Lower leg skin (tissue), 3 donors: ENCODE data around the gene ZDHHC7.

ENCODE experiments used
- POLR2A ChIP-seq, 2 donors: fragments of 450-650 bp; IDR thresholded peaks; one replicate each; pipeline ENCODE4 v1.6.1; 2016 to 2017; ENCODE audit warnings: antibody characterized with exemption in 2 of 2, mild to moderate bottlenecking in 1 of 2, moderate library complexity in 1 of 2
- TF ChIP-seq, protein P1 (sequence below), 3 donors: fragments of 450-650 bp; IDR thresholded peaks; one replicate each; pipeline ENCODE4 v1.5.1; 2016; ENCODE audit warnings: antibody characterized with exemption in 3 of 3, mild to moderate bottlenecking in 3 of 3, moderate library complexity in 2 of 3

DNA sequence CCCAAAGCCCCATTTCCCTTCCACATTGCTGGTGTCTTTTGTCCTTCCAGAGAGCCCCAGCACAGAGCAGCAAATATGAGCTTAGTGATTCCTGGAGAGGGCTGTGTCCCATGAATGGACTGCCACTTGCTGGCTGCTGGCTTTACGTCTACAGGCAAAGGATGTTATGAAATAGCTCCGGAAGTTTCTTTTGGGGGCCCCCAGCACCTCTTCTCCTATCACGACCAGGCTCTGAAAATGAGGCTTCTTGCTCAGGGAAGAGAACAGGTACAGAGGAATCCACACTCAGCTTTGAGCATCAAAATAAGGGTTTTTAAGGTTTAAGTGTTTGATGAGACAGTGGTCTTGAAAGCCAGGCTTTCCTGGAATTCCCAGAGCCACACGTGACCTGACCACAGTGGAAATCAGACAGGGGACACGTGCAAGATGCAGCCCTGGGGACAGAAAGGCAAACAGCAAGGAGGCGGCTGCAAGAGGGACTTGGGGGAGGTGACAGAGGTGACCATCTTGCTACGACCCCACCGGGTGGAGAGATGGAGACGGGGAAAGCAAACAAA lies 58.1 kb downstream of the ZDHHC7 start:
- TF ChIP-seq, protein P1, sequence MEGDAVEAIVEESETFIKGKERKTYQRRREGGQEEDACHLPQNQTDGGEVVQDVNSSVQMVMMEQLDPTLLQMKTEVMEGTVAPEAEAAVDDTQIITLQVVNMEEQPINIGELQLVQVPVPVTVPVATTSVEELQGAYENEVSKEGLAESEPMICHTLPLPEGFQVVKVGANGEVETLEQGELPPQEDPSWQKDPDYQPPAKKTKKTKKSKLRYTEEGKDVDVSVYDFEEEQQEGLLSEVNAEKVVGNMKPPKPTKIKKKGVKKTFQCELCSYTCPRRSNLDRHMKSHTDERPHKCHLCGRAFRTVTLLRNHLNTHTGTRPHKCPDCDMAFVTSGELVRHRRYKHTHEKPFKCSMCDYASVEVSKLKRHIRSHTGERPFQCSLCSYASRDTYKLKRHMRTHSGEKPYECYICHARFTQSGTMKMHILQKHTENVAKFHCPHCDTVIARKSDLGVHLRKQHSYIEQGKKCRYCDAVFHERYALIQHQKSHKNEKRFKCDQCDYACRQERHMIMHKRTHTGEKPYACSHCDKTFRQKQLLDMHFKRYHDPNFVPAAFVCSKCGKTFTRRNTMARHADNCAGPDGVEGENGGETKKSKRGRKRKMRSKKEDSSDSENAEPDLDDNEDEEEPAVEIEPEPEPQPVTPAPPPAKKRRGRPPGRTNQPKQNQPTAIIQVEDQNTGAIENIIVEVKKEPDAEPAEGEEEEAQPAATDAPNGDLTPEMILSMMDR (IDR thresholded peaks at IDR 0.05) = no peak
- no peak for TF ChIP-seq POLR2A (IDR thresholded peaks at IDR 0.05)
